Stimulated activated CD8-positive, alpha-beta memory T cell treated with anti-CD3 and anti-CD28 coated beads, Interleukin-7, amount 100 ng/mL, for 1 hour (primary cell): ENCODE results near the gene GARIN1A.
"Not testable (repeated sequence)": the region's sequence is repeated elsewhere in the genome, so short reads cannot be mapped to it uniquely, and the experiment has no call there.

ENCODE experiments used
- DNase-seq, 2 donors: peaks; one replicate each; pipeline ENCODE4 v3.0.0-alpha.2; 2020; ENCODE audit warnings: low read depth in 2 of 2

The GARIN1A gene

GRCh38 chr7:128671992-128672391, at the start of gene GARIN1A:
TSS of gene GARIN1A (plus strand) at chr7:128672292. CDS start at chr7:128672398, 106 bp downstream.
- DNase-seq, result no peak

- not testable (repeated sequence) for DNase-seq
Measured at GRCh38 chr7:128627124-128627523, 45.0 kb upstream of the GARIN1A start.

- not testable (repeated sequence) for DNase-seq
Measured at GRCh38 chr7:128633915-128634314, 38.2 kb upstream of the GARIN1A start.

GRCh38 chr7:128645206-128645605, 26.9 kb upstream of the GARIN1A start:
- DNase-seq, result not testable (repeated sequence)

- DNase-seq, result not testable (repeated sequence)
Measured at GRCh38 chr7:128645844-128646243, 26.2 kb upstream of the GARIN1A start.

- not testable (repeated sequence) for DNase-seq
Measured at GRCh38 chr7:128646877-128647276, 25.2 kb upstream of the GARIN1A start.

GRCh38 chr7:128651096-128651495, 21.0 kb upstream of the GARIN1A start:
- DNase-seq, result not testable (repeated sequence)

GRCh38 chr7:128652606-128653005, 19.5 kb upstream of the GARIN1A start:
- not testable (repeated sequence) for DNase-seq

- DNase-seq, result not testable (repeated sequence)
Measured at GRCh38 chr7:128653197-128653596, 18.9 kb upstream of the GARIN1A start.

- DNase-seq, result not testable (repeated sequence)
Measured at GRCh38 chr7:128654080-128654479, 18.0 kb upstream of the GARIN1A start.

- not testable (repeated sequence) for DNase-seq
Measured at GRCh38 chr7:128654501-128654900, 17.6 kb upstream of the GARIN1A start.

GRCh38 chr7:128658428-128658827, 13.7 kb upstream of the GARIN1A start:
- not testable (repeated sequence) for DNase-seq

- DNase-seq, result no peak
Measured at GRCh38 chr7:128660596-128660995, 11.5 kb upstream of the GARIN1A start.

GRCh38 chr7:128661446-128661845, 10.6 kb upstream of the GARIN1A start:
- no peak for DNase-seq

- no peak for DNase-seq
Measured at GRCh38 chr7:128662091-128662490, 10.0 kb upstream of the GARIN1A start.

- DNase-seq, result not testable (repeated sequence)
Measured at GRCh38 chr7:128663223-128663622, 8.9 kb upstream of the GARIN1A start.

- DNase-seq, result no peak
Measured at GRCh38 chr7:128665057-128665456, 7.0 kb upstream of the GARIN1A start.

- no peak for DNase-seq
Measured at GRCh38 chr7:128666200-128666599, 5.9 kb upstream of the GARIN1A start.

- DNase-seq, result no peak
Measured at GRCh38 chr7:128672927-128673517, 930 bp downstream of the GARIN1A start.

GRCh38 chr7:128673571-128673970, 1.5 kb downstream of the GARIN1A start:
- no peak for DNase-seq

- no peak for DNase-seq
Measured at GRCh38 chr7:128676665-128677064, 4.6 kb downstream of the GARIN1A start.

- DNase-seq, result no peak
Measured at GRCh38 chr7:128679920-128680319, 7.8 kb downstream of the GARIN1A start.

GRCh38 chr7:128681794-128682537, 9.9 kb downstream of the GARIN1A start:
- no peak for DNase-seq
